Endothelial cell of umbilical vein (primary cell): ENCODE measurements around the gene GANAB. TPM values are rescaled to one million over a fixed set of nuclear protein-coding genes. Genes with fewer than 3 reads are reported as not detected.
A peak's percentile ranks its signal among the peaks of the same experiment; 100 is the strongest.

Experiments
- BruUV-seq: library from RNA; stranded (reverse); fragments of 400-500 nt; replicated peaks from 2 replicates; lab custom pipeline; 2021; lab: Mats Ljungman, UMichigan
- CTCF ChIA-PET: fragments of 300-600, 350-600 bp; sonication (Branson Sonifier 250); formaldehyde crosslinking; loops from one replicate; lab custom pipeline; 2021; ENCODE audit warnings: antibody characterized with exemption, inconsistent platforms; lab: Charles Lee
- POLR2A ChIA-PET: fragments of 300-600, 350-600 bp; sonication (Branson Sonifier 250); formaldehyde crosslinking; loops from one replicate; lab custom pipeline; 2021; ENCODE audit warnings: antibody characterized with exemption, inconsistent platforms; lab: Charles Lee
- DNase-seq: peaks from one replicate; pipeline ENCODE4 v3.0.0-alpha.2; 2011; ENCODE audit warnings: low read depth, low spot score
- FAIRE-seq: peaks from 2 replicates; lab custom pipeline; 2011; peaks lifted over from hg19 to GRCh38; lab: Jason Lieb, UNC
- H2AFZ ChIP-seq: 2 replicates; pipeline ENCODE4 v1.6.0; 2012; ENCODE audit warnings: low read depth, low read length, control low read depth, inconsistent platforms
- H3K27ac ChIP-seq: 2 replicates; pipeline ENCODE4 v1.5.1; 2011; ENCODE audit warnings: low read depth, mild to moderate bottlenecking, control low read depth, low read length, moderate library complexity; ENCODE audit not compliant: insufficient read depth
- H3K27me3 ChIP-seq, 2 experiments: 2 replicates each; pipeline versions ENCODE4 v1.6.0 to v1.6.1; 2011; ENCODE audit warnings: low read length in 2 of 2, mixed read lengths in 1 of 2; ENCODE audit not compliant: control insufficient read depth in 2 of 2, insufficient read depth in 2 of 2
- H3K36me3 ChIP-seq, 2 experiments: 2 replicates in 1 of 2; 3 replicates in 1 of 2; pipeline ENCODE4 v1.5.1; 2011; ENCODE audit warnings: low read length in 2 of 2, mild to moderate bottlenecking in 1 of 2, moderate library complexity in 1 of 2; ENCODE audit not compliant: control insufficient read depth in 2 of 2, insufficient read depth in 2 of 2; ENCODE audit errors: extremely low read depth in 1 of 2
- H3K4me1 ChIP-seq: 3 replicates; pipeline ENCODE4 v1.5.1; 2011; ENCODE audit warnings: mild to moderate bottlenecking, low read length; ENCODE audit not compliant: control insufficient read depth, insufficient read depth; ENCODE audit errors: extremely low read depth
- H3K4me2 ChIP-seq: 2 replicates; pipeline ENCODE4 v1.6.1; 2011; ENCODE audit warnings: low read length, control low read depth, mixed read lengths; ENCODE audit not compliant: insufficient read depth
- H3K4me3 ChIP-seq, 3 experiments: fragments of 200-600 bp in 1 of 3; sonication (generic), shearing (Covaris generic) in 1 of 3; replicated peaks in 1 of 3; 2 replicates each; pipeline ENCODE4 v1.5.1; 2011 to 2016; ENCODE audit warnings: control low read depth in 3 of 3, low read length in 3 of 3, mild to moderate bottlenecking in 2 of 3, inconsistent platforms in 1 of 3, low read depth in 1 of 3, moderate library complexity in 1 of 3; ENCODE audit not compliant: insufficient read depth in 1 of 3
- H3K79me2 ChIP-seq: 2 replicates; pipeline ENCODE4 v1.6.0; 2012; ENCODE audit warnings: low read length, inconsistent platforms; ENCODE audit not compliant: control insufficient read depth, insufficient read depth
- H3K9ac ChIP-seq: replicated peaks from 2 replicates; pipeline ENCODE3; 2011; ENCODE audit warnings: low read length, control low read depth; ENCODE audit not compliant: insufficient read depth; ENCODE audit errors: extremely low read depth
- H3K9me1 ChIP-seq: replicated peaks from 3 replicates; pipeline ENCODE4 v1.6.0; 2011; ENCODE audit warnings: mild to moderate bottlenecking, low read length; ENCODE audit not compliant: control insufficient read depth, insufficient read depth; ENCODE audit errors: extremely low read depth
- H3K9me3 ChIP-seq: replicated peaks from 2 replicates; pipeline ENCODE4 v1.5.1; 2012; ENCODE audit warnings: low read length, inconsistent platforms; ENCODE audit not compliant: control insufficient read depth, insufficient read depth
- H4K20me1 ChIP-seq: replicated peaks from 2 replicates; pipeline ENCODE3; 2011; ENCODE audit warnings: mild to moderate bottlenecking, low read length; ENCODE audit not compliant: control insufficient read depth, insufficient read depth; ENCODE audit errors: extremely low read depth
- CTCF ChIP-seq, 2 donors: IDR thresholded peaks; 1 replicate in 1 of 2; 2 replicates in 1 of 2; pipeline ENCODE4 v1.5.1; 2011; ENCODE audit warnings: low read length in 2 of 2, mild to moderate bottlenecking in 2 of 2, moderate library complexity in 2 of 2, control low read depth in 1 of 2, inconsistent platforms in 1 of 2, low read depth in 1 of 2; ENCODE audit not compliant: insufficient read depth in 1 of 2; ENCODE audit errors: extremely low read depth in 1 of 2
- FOS ChIP-seq: IDR thresholded peaks from 2 replicates; pipeline ENCODE4 v1.6.1; 2011; ENCODE audit warnings: mild to moderate bottlenecking, low read length, moderate library complexity, borderline replicate concordance; ENCODE audit not compliant: insufficient read depth
- GATA2 ChIP-seq: IDR thresholded peaks from 2 replicates; pipeline ENCODE4 v1.7.0; 2011; ENCODE audit warnings: low read depth, mild to moderate bottlenecking, moderate library complexity, mixed read lengths, low read length; ENCODE audit not compliant: insufficient read length, insufficient read depth
- JUN ChIP-seq: IDR thresholded peaks from 2 replicates; pipeline ENCODE4 v1.6.1; 2011; ENCODE audit warnings: borderline replicate concordance, low read depth; ENCODE audit not compliant: insufficient read length, insufficient read depth
- MYC ChIP-seq: IDR thresholded peaks from one replicate; pipeline ENCODE4 v1.6.1; 2011; ENCODE audit warnings: mild to moderate bottlenecking, low read depth, low read length
- POLR2A ChIP-seq: IDR thresholded peaks from 2 replicates; pipeline ENCODE4 v1.6.1; 2012; ENCODE audit warnings: low read depth, mild to moderate bottlenecking, control low read depth, low read length
- POLR2AphosphoS5 ChIP-seq: IDR thresholded peaks from 2 replicates; pipeline ENCODE4 v1.6.1; 2012; ENCODE audit warnings: low read depth, mild to moderate bottlenecking, control low read depth, low read length, moderate library complexity; ENCODE audit not compliant: insufficient read depth
- dilution Hi-C: fragments of 300-500 bp; cut with MboI; formaldehyde crosslinking; loops from one replicate; pipeline ENCODE4 v1.15.0; 2019; ENCODE audit warnings: low sequenced_read_pairs; ENCODE audit not compliant: extremely low pct_ligation_motif_present
- intact Hi-C: fragments of 100-400 bp; cut with micrococcal nuclease; formaldehyde crosslinking; loops from one replicate; pipeline ENCODE4 v1.10.0; 2022
- polyA plus RNA-seq, 4 experiments: library from polyadenylated mRNA; depleted of rRNA in 3 of 4; stranded (reverse) in 3 of 4; unstranded in 1 of 4; fragments of >200 nt; gene quantifications; 2 replicates each; pipeline versions ENCODE4 v1.2.1 to v1.2.3, GENCODE V29; 2011 to 2012; ENCODE audit warnings: missing spikeins in 1 of 4
- total RNA-seq: library from RNA; stranded (reverse); gene quantifications from 2 replicates; pipeline ENCODE4 v1.2.3, GENCODE V29; 2021

GANAB gene
- total and polyA plus RNA-seq, 2 donors (not counting 3 experiments of a cell fraction or from before 2014, with no cell fraction given) = 389 to 455 TPM

- ChIA-PET CTCF (interaction anchor here (1.9 kb wide), 1 partner anchor 180 kb away, joined by 4 read pairs; no protein-coding TSS in a partner anchor), POLR2A (no interaction called here)
- FAIRE-seq (peak; percentile 53), DNase-seq (no peak)
- H3K9me1 ChIP-seq = no peaks in the 10 kb centered on the region
- no peak overlapping the region for H2AFZ ChIP-seq
- no peaks in the 10 kb centered on the region for H3K9me3 ChIP-seq
- intact Hi-C loops = no loop called here
- no peak overlapping the region for H3K4me2 ChIP-seq
- dilution Hi-C loops = no loop called here
- H4K20me1 ChIP-seq = no peaks in the 10 kb centered on the region
- TF ChIP-seq CTCF (IDR thresholded peaks at IDR 0.05; ENCODE audit: extremely low read depth in 1 of 2, insufficient read depth in 1 of 2, low read depth in 1 of 2, low read length in 2 of 2) (no peak), GATA2 (no peak), FOS (no peak), POLR2AphosphoS5 (no peak), POLR2A (peak; percentile 24), MYC (no peak), JUN (no peak)
- BruUV-seq = no TSS peak
- no peaks in the 10 kb centered on the region for H3K27me3 ChIP-seq
- H3K27ac ChIP-seq = no peak overlapping the region
- peaks cover 17% of the 10 kb centered on the region for H3K79me2 ChIP-seq
- H3K4me1 ChIP-seq = peaks cover 12% of the 10 kb centered on the region
- peaks cover 0 to 13% of the 10 kb centered on the region in 2 experiments for H3K36me3 ChIP-seq
- H3K4me3 ChIP-seq = no peak overlapping the region
- no peak overlapping the region for H3K9ac ChIP-seq
Measured at GRCh38 chr11:62604460-62605120, 41.8 kb downstream of the GANAB start.
